Testis (tissue), 2 donors: Measurements from ENCODE around the gene ALOXE3.

ENCODE experiments used
- POLR2A ChIP-seq: fragments of 450-650 bp; IDR thresholded peaks from one replicate; pipeline ENCODE4 v1.6.1; 2017; ENCODE audit warnings: antibody characterized with exemption, mild to moderate bottlenecking, moderate library complexity
- TF ChIP-seq, protein P1 (sequence below), 3 experiments: fragments of 450-650 bp in 2 of 3; fragments of 200-600 bp in 1 of 3; sonication (generic) in 1 of 3; IDR thresholded peaks; one replicate each; pipeline ENCODE4 v1.5.1; 2016 to 2019; ENCODE audit warnings: antibody characterized with exemption in 3 of 3, mild to moderate bottlenecking in 2 of 3, moderate library complexity in 1 of 3

DNA sequence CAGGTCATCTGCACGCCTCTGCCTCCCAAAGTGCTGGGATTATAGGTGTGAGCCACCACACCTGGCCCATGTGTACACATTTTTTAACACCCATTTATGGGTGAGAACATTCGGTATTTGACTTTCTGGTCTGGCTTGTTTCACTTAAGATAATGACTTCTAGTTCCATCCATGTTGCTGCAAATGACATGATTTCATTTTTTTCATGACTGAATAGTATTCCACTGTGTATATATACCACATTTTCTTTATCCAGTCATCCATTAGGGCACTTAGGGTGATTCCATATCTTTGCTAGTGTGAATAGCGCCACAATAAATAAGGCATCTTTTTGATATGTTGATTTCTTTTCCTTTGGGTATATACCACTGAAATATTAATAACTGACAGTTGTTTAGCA, 36.4 kb downstream of the ALOXE3 start:
- TF ChIP-seq, protein P1, sequence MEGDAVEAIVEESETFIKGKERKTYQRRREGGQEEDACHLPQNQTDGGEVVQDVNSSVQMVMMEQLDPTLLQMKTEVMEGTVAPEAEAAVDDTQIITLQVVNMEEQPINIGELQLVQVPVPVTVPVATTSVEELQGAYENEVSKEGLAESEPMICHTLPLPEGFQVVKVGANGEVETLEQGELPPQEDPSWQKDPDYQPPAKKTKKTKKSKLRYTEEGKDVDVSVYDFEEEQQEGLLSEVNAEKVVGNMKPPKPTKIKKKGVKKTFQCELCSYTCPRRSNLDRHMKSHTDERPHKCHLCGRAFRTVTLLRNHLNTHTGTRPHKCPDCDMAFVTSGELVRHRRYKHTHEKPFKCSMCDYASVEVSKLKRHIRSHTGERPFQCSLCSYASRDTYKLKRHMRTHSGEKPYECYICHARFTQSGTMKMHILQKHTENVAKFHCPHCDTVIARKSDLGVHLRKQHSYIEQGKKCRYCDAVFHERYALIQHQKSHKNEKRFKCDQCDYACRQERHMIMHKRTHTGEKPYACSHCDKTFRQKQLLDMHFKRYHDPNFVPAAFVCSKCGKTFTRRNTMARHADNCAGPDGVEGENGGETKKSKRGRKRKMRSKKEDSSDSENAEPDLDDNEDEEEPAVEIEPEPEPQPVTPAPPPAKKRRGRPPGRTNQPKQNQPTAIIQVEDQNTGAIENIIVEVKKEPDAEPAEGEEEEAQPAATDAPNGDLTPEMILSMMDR (IDR thresholded peaks at IDR 0.05) = no peak
- TF ChIP-seq POLR2A = no peak
